Sigmoid colon (tissue), 4 donors: Measurements from ENCODE around the gene RPS6KA2.

Source experiments
- EP300 ChIP-seq, 4 donors: sonication (generic); formaldehyde crosslinking; IDR thresholded peaks; one replicate each; pipeline ENCODE4 v1.6.1; 2017; ENCODE audit warnings: antibody characterized with exemption in 4 of 4
- POLR2A ChIP-seq, 2 donors: fragments of 450-650 bp; IDR thresholded peaks; one replicate each; pipeline ENCODE4 v1.6.1; 2016; ENCODE audit warnings: antibody characterized with exemption in 2 of 2, mild to moderate bottlenecking in 2 of 2, moderate library complexity in 2 of 2
- POLR2AphosphoS5 ChIP-seq, 4 donors: sonication (generic); formaldehyde crosslinking; IDR thresholded peaks; one replicate each; pipeline ENCODE4 v1.6.1; 2017; ENCODE audit warnings: antibody characterized with exemption in 4 of 4

- TF ChIP-seq POLR2AphosphoS5 (IDR thresholded peaks at IDR 0.05) (no peak), EP300 (IDR thresholded peaks at IDR 0.05) (no peak), POLR2A (IDR thresholded peaks at IDR 0.05) (no peak)
Measured at GRCh38 chr6:166504100-166504499, 123.0 kb downstream of the RPS6KA2 start.
